Erythroblast (primary cell): ENCODE measurements around the gene TTLL9.

ENCODE experiments used
- GATA1 ChIP-seq: IDR thresholded peaks from 2 replicates; pipeline ENCODE4 v1.6.1; 2011; ENCODE audit warnings: low read depth, mild to moderate bottlenecking, control low read depth, low read length, moderate library complexity
- POLR2A ChIP-seq: IDR thresholded peaks from 2 replicates; pipeline ENCODE4 v1.6.1; 2011; ENCODE audit warnings: mild to moderate bottlenecking, low read length

DNA sequence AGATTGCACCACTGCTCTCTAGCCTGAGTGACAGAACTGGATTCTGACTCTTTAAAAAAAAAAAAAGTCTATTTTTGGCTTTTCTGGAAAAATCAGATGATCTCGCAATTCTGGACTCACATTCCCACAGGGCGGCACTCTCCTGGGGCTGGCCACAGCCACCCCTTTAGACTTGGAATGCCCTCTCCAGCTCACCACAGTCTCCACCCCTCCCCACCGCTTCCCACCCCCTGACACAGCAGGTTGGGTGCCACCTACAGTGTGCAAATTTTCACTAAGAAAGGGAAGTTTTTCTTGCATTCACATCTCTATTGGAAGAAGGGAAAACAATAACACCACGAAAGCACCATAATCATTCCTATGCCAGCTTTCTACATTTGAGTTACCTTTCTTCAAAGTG, 66.0 kb downstream of the TTLL9 start:
- no peak for TF ChIP-seq POLR2A
- no peak for TF ChIP-seq GATA1
